GM23338 (cell line): ENCODE data around the gene PRM1. TPM values are rescaled to one million over a fixed set of nuclear protein-coding genes. Genes with fewer than 3 reads are reported as not detected.

Source experiments
- ATAC-seq: fragments of 200-7000 bp; cut with Tn5 transposase; 3 replicates; pipeline ENCODE4 v1.9.1; 2020
- DNase-seq: peaks from one replicate; pipeline ENCODE4 v3.0.0-alpha.2; 2015; ENCODE audit warnings: low spot score
- H2AFZ ChIP-seq: fragments of 200-600 bp; sonication (generic); 2 replicates; pipeline ENCODE4 v1.8.0; 2016; ENCODE audit warnings: antibody characterized with exemption, mild to moderate bottlenecking, moderate library complexity
- H3F3A ChIP-seq: fragments of 200-600 bp; sonication (generic); replicated peaks from 2 replicates; pipeline ENCODE4 v1.8.0; 2017; ENCODE audit warnings: antibody characterized with exemption, mixed run types, low read depth
- H3K27ac ChIP-seq: fragments of 200-600 bp; sonication (generic); 2 replicates; pipeline ENCODE4 v1.6.1; 2016; ENCODE audit warnings: low read depth
- H3K27me3 ChIP-seq: fragments of 200-600 bp; sonication (generic); 2 replicates; pipeline ENCODE4 v1.8.0; 2016; ENCODE audit warnings: mild to moderate bottlenecking, mixed run types, moderate library complexity; ENCODE audit not compliant: insufficient read depth
- H3K36me3 ChIP-seq: fragments of 200-600 bp; sonication (generic); 2 replicates; pipeline ENCODE4 v1.8.0; 2016; ENCODE audit warnings: mild to moderate bottlenecking; ENCODE audit not compliant: insufficient read depth
- H3K4me1 ChIP-seq: fragments of 200-600 bp; sonication (generic); 2 replicates; pipeline ENCODE4 v1.8.0; 2016; ENCODE audit warnings: mild to moderate bottlenecking, moderate library complexity; ENCODE audit not compliant: insufficient read depth
- H3K4me2 ChIP-seq: fragments of 200-600 bp; sonication (generic); 2 replicates; pipeline ENCODE4 v1.7.1; 2017; ENCODE audit warnings: mixed run types
- H3K4me3 ChIP-seq: fragments of 200-600 bp; sonication (generic); 2 replicates; pipeline ENCODE4 v1.6.1; 2016; ENCODE audit warnings: mixed run types
- H3K79me2 ChIP-seq: fragments of 200-600 bp; sonication (generic); replicated peaks from 2 replicates; pipeline ENCODE4 v1.8.0; 2017; ENCODE audit warnings: mild to moderate bottlenecking; ENCODE audit not compliant: insufficient read depth
- H3K9me2 ChIP-seq: fragments of 200-600 bp; sonication (generic); 2 replicates; pipeline ENCODE4 v1.8.0; 2017; ENCODE audit not compliant: insufficient read depth
- H4K20me1 ChIP-seq: fragments of 200-600 bp; sonication (generic); replicated peaks from 2 replicates; pipeline ENCODE4 v1.8.0; 2017; ENCODE audit warnings: mild to moderate bottlenecking; ENCODE audit not compliant: insufficient read depth
- H3K27ac Mint-ChIP-seq: 2 replicates; pipeline ENCODE4 v1.8.0; 2020; ENCODE audit warnings: inconsistent platforms, mild to moderate bottlenecking, moderate library complexity, mixed read lengths
- H3K27me3 Mint-ChIP-seq: 3 replicates; pipeline ENCODE4 v1.8.0; 2022; ENCODE audit warnings: low read depth, mild to moderate bottlenecking, moderate library complexity, mixed read lengths, inconsistent platforms; ENCODE audit not compliant: insufficient read depth, poor library complexity
- H3K36me3 Mint-ChIP-seq: 3 replicates; pipeline ENCODE4 v1.8.0; 2021; ENCODE audit warnings: low read depth, mild to moderate bottlenecking, inconsistent platforms, moderate library complexity, mixed read lengths
- H3K4me1 Mint-ChIP-seq: 3 replicates; pipeline ENCODE4 v1.8.0; 2020; ENCODE audit warnings: mild to moderate bottlenecking, inconsistent platforms, mixed read lengths
- H3K4me3 Mint-ChIP-seq: 3 replicates; pipeline ENCODE4 v1.8.0; 2021; ENCODE audit warnings: moderate library complexity, mild to moderate bottlenecking, inconsistent platforms, mixed read lengths
- H3K9me3 Mint-ChIP-seq: 3 replicates; pipeline ENCODE4 v1.8.0; 2020; ENCODE audit warnings: moderate library complexity, mild to moderate bottlenecking, inconsistent platforms, mixed read lengths
- CREB1 ChIP-seq: fragments of 250-450 bp; sonication (Bioruptor Pico); IDR thresholded peaks from 2 replicates; pipeline ENCODE4 v1.5.0; 2020; ENCODE audit warnings: low read depth, mild to moderate bottlenecking, moderate library complexity
- CTCF ChIP-seq, 2 experiments: fragments of 200-600 bp in 1 of 2; sonication (generic) in 1 of 2; conservative IDR thresholded peaks; 2 replicates each; pipeline versions ENCODE4 v1.5.1 to v1.6.1; 2016 to 2017; ENCODE audit warnings: antibody characterized with exemption in 2 of 2, low read depth in 2 of 2, mild to moderate bottlenecking in 2 of 2, moderate library complexity in 1 of 2
- ETS1 ChIP-seq: IDR thresholded peaks from 2 replicates; pipeline ENCODE4 v1.6.1; 2016; ENCODE audit warnings: antibody characterized with exemption
- EZH2 ChIP-seq: fragments of 200-600 bp; sonication (generic); IDR thresholded peaks from one replicate; pipeline ENCODE4 v1.8.0; 2017; ENCODE audit warnings: antibody characterized with exemption, mild to moderate bottlenecking, low read depth; ENCODE audit not compliant: unreplicated experiment
- EZH2phosphoT487 ChIP-seq: fragments of 200-600 bp; sonication (generic); IDR thresholded peaks from one replicate; pipeline ENCODE4 v1.8.1; 2018; ENCODE audit warnings: antibody characterized with exemption; ENCODE audit not compliant: unreplicated experiment
- JUNB ChIP-seq: IDR thresholded peaks from one replicate; pipeline ENCODE4 v1.6.1; 2016; ENCODE audit warnings: antibody characterized with exemption; ENCODE audit not compliant: unreplicated experiment
- NANOG ChIP-seq: IDR thresholded peaks from 2 replicates; pipeline ENCODE4 v1.6.1; 2016; ENCODE audit warnings: antibody characterized with exemption, borderline replicate concordance
- POLR2AphosphoS5 ChIP-seq: IDR thresholded peaks from 2 replicates; pipeline ENCODE4 v1.6.1; 2016; ENCODE audit warnings: antibody characterized with exemption, low read depth
- REST ChIP-seq: IDR thresholded peaks from one replicate; pipeline ENCODE4 v1.6.1; 2018; ENCODE audit warnings: antibody characterized with exemption; ENCODE audit not compliant: unreplicated experiment
- STAT1 ChIP-seq: IDR thresholded peaks from one replicate; pipeline ENCODE4 v1.6.1; 2016; ENCODE audit warnings: antibody characterized with exemption; ENCODE audit not compliant: unreplicated experiment
- ZNF114 ChIP-seq: fragments of 250-450 bp; sonication (Bioruptor Pico); IDR thresholded peaks from 2 replicates; pipeline ENCODE4 v1.5.0; 2020; ENCODE audit warnings: mild to moderate bottlenecking, moderate library complexity
- ZNF331 ChIP-seq: fragments of 250-450 bp; sonication (Bioruptor Pico); IDR thresholded peaks from 2 replicates; pipeline ENCODE4 v1.5.0; 2020; ENCODE audit warnings: low read depth, mild to moderate bottlenecking, moderate library complexity
- ZNF462 ChIP-seq: fragments of 250-450 bp; sonication (Bioruptor Pico); IDR thresholded peaks from 2 replicates; pipeline ENCODE4 v1.5.0; 2020; ENCODE audit warnings: mild to moderate bottlenecking, moderate library complexity
- polyA plus RNA-seq: library from polyadenylated mRNA; unstranded; fragments of >200 nt; fragmentation: Nextera tagmentation; extraction: Ambion mirVana; gene quantifications from 2 replicates; pipeline ENCODE4 v1.2.1, GENCODE V29; 2016
- total RNA-seq: library from RNA; depleted of rRNA; stranded (reverse); fragments of >200 nt; shearing (Covaris generic); gene quantifications from 2 replicates; pipeline ENCODE4 v1.2.3, GENCODE V29; 2014

PRM1 gene
- total and polyA plus RNA-seq, 2 experiments from 2014 or later, result 1.2 TPM; not detected in 1

- Mint-ChIP-seq H3K4me1 (peaks cover 4% of the 10 kb centered on the region), H3K9me3 (no peaks in the 10 kb centered on the region; the same call in 2 of the 3 replicates), H3K27me3 (peaks cover 11% of the 10 kb centered on the region), H3K36me3 (no peaks in the 10 kb centered on the region), H3K27ac (no peak overlapping the region), H3K4me3 (no peak overlapping the region)
- H3K79me2 ChIP-seq, result no peaks in the 10 kb centered on the region
- no peaks in the 10 kb centered on the region for H4K20me1 ChIP-seq
- peaks cover 2% of the 10 kb centered on the region; the same call in 1 of the 2 replicates for H3K9me2 ChIP-seq
- no peak overlapping the region for H3K4me2 ChIP-seq
- no peak overlapping the region for H2AFZ ChIP-seq
- no peaks in the 10 kb centered on the region; the same call in 1 of the 2 replicates for H3K4me1 ChIP-seq
- no peak overlapping the region for H3K4me3 ChIP-seq
- H3K27me3 ChIP-seq, result no peaks in the 10 kb centered on the region
- TF ChIP-seq ZNF114 (CRISPR knock-in tag) (no peak), NANOG (no peak), CREB1 (CRISPR knock-in tag) (no peak), ETS1 (no peak), ZNF331 (no peak), JUNB (no peak), ZNF462 (CRISPR knock-in tag) (no peak), EZH2phosphoT487 (no peak), STAT1 (no peak), POLR2AphosphoS5 (no peak), CTCF (conservative IDR thresholded peaks at IDR 0.05; ENCODE audit: low read depth in 2 of 2) (no peak), REST (no peak), EZH2 (no peak)
- H3K36me3 ChIP-seq, result no peaks in the 10 kb centered on the region
- ATAC-seq, result no peak
- peaks cover 6% of the 10 kb centered on the region for H3F3A ChIP-seq
- no peak for DNase-seq
- no peak overlapping the region for H3K27ac ChIP-seq
Observed at GRCh38 chr16:11262915-11263314, 18.2 kb downstream of the PRM1 start.
